Subcutaneous adipose tissue (tissue), 4 donors: ENCODE data around the gene OXLD1. TPM values are rescaled to one million over a fixed set of nuclear protein-coding genes. Genes with fewer than 3 reads are reported as not detected.

ENCODE experiments used
- CTCF ChIP-seq: fragments of 450-650 bp; IDR thresholded peaks from one replicate; pipeline ENCODE4 v1.5.1; 2016; ENCODE audit warnings: low read depth, mild to moderate bottlenecking, control low read depth, antibody characterized with exemption, moderate library complexity
- total RNA-seq, 4 donors: library from RNA; depleted of rRNA; stranded (reverse); fragments of >200 nt; gene quantifications; one replicate each; pipeline ENCODE4 v1.1.0, GENCODE V29; 2016

OXLD1 gene
- total RNA-seq, 4 donors from 2014 or later, result 12.4 to 47.3 (median 34.1) TPM

- no peak for TF ChIP-seq CTCF
These were observed 24.8 kb upstream of the OXLD1 start for GRCh38 chr17:81691196-81691595.

- no peak for TF ChIP-seq CTCF
These were observed 24.1 kb upstream of the OXLD1 start for GRCh38 chr17:81690549-81690948.

- no peak for TF ChIP-seq CTCF
These were observed 23.7 kb upstream of the OXLD1 start for GRCh38 chr17:81690066-81690465.

GRCh38 chr17:81688616-81689015, 22.2 kb upstream of the OXLD1 start:
- no peak for TF ChIP-seq CTCF

GRCh38 chr17:81687770-81688541, 21.6 kb upstream of the OXLD1 start:
- no peak for TF ChIP-seq CTCF

- TF ChIP-seq CTCF, result no peak
These were observed 20.2 kb upstream of the OXLD1 start for GRCh38 chr17:81686614-81687013.

- no peak for TF ChIP-seq CTCF
These were observed 18.7 kb upstream of the OXLD1 start for GRCh38 chr17:81685108-81685507.
